Liver (tissue), 9 donors: ENCODE measurements around the gene PCDHGC4. TPM values are rescaled to one million over a fixed set of nuclear protein-coding genes. Genes with fewer than 3 reads are reported as not detected.

Experiments used
- DNase-seq: peaks from one replicate; pipeline ENCODE4 v3.0.0-alpha.2; 2017; ENCODE audit warnings: low spot score
- H3K27ac ChIP-seq, 2 donors: one replicate each; pipeline ENCODE4 v1.7.0; 2013; ENCODE audit warnings: inconsistent platforms in 2 of 2, low read length in 2 of 2, control low read depth in 1 of 2, low read depth in 1 of 2, mild to moderate bottlenecking in 1 of 2
- H3K27me3 ChIP-seq, 4 donors: one replicate each; pipeline versions ENCODE4 v1.6.1 to v1.7.0; 2013; ENCODE audit warnings: low read length in 3 of 4, inconsistent platforms in 1 of 4, mild to moderate bottlenecking in 1 of 4, moderate library complexity in 1 of 4; ENCODE audit not compliant: control insufficient read depth in 4 of 4, insufficient read depth in 4 of 4
- H3K36me3 ChIP-seq, 4 donors: one replicate each; pipeline versions ENCODE4 v1.6.1 to v1.7.0; 2013; ENCODE audit warnings: low read length in 3 of 4, mild to moderate bottlenecking in 3 of 4, low read depth in 1 of 4, moderate library complexity in 1 of 4; ENCODE audit not compliant: control insufficient read depth in 4 of 4, insufficient read depth in 3 of 4
- H3K4me1 ChIP-seq, 4 donors: one replicate each; pipeline versions ENCODE4 v1.6.1 to v1.7.0; 2013; ENCODE audit warnings: low read length in 3 of 4, mild to moderate bottlenecking in 3 of 4, moderate library complexity in 1 of 4; ENCODE audit not compliant: control insufficient read depth in 4 of 4, insufficient read depth in 4 of 4
- H3K4me3 ChIP-seq, 3 donors: one replicate each; pipeline versions ENCODE4 v1.6.1 to v1.7.0; 2013; ENCODE audit warnings: low read length in 3 of 3, control low read depth in 1 of 3, low read depth in 1 of 3, mild to moderate bottlenecking in 1 of 3
- H3K9ac ChIP-seq, 2 donors: one replicate each; pipeline ENCODE4 v1.7.0; 2013; ENCODE audit warnings: low read length in 2 of 2, mild to moderate bottlenecking in 2 of 2, moderate library complexity in 2 of 2, control low read depth in 1 of 2, low read depth in 1 of 2
- H3K9me3 ChIP-seq, 4 donors: one replicate each; pipeline versions ENCODE4 v1.6.1 to v1.7.0; 2013; ENCODE audit warnings: low read length in 3 of 4; ENCODE audit not compliant: control insufficient read depth in 4 of 4
- ATF3 ChIP-seq: IDR thresholded peaks from 2 replicates; pipeline ENCODE4 v1.6.1; 2016; ENCODE audit warnings: antibody characterized with exemption
- EGR1 ChIP-seq, 2 donors: IDR thresholded peaks; 2 replicates each; pipeline ENCODE4 v1.6.1; 2016 to 2018; ENCODE audit warnings: antibody characterized with exemption in 2 of 2, low read depth in 2 of 2
- FOXA1 ChIP-seq: IDR thresholded peaks from 2 replicates; pipeline ENCODE4 v1.6.1; 2016; ENCODE audit warnings: antibody characterized with exemption
- FOXA2 ChIP-seq: IDR thresholded peaks from 2 replicates; pipeline ENCODE4 v1.6.1; 2016; ENCODE audit warnings: antibody characterized with exemption
- GABPA ChIP-seq, 2 donors: IDR thresholded peaks in 1 of 2; conservative IDR thresholded peaks in 1 of 2; 2 replicates each; pipeline ENCODE4 v1.6.1; 2016; ENCODE audit warnings: antibody characterized with exemption in 2 of 2, mild to moderate bottlenecking in 1 of 2, moderate library complexity in 1 of 2
- HNF4A ChIP-seq, 2 donors: conservative IDR thresholded peaks; 2 replicates each; pipeline ENCODE4 v1.6.1; 2016; ENCODE audit warnings: antibody characterized with exemption in 2 of 2, mild to moderate bottlenecking in 2 of 2
- HNF4G ChIP-seq: IDR thresholded peaks from 2 replicates; pipeline ENCODE4 v1.6.1; 2016; ENCODE audit warnings: antibody characterized with exemption
- JUND ChIP-seq, 2 donors: IDR thresholded peaks; 2 replicates each; pipeline ENCODE4 v1.6.1; 2016; ENCODE audit warnings: antibody characterized with exemption in 2 of 2
- RAD21 ChIP-seq, 2 donors: IDR thresholded peaks; 2 replicates each; pipeline ENCODE4 v1.6.1; 2016; ENCODE audit warnings: antibody characterized with exemption in 2 of 2, mild to moderate bottlenecking in 2 of 2
- REST ChIP-seq: IDR thresholded peaks from 2 replicates; pipeline ENCODE4 v1.6.1; 2016; ENCODE audit warnings: antibody characterized with exemption, mild to moderate bottlenecking
- RXRA ChIP-seq, 2 donors: IDR thresholded peaks; 2 replicates each; pipeline ENCODE4 v1.6.1; 2017 to 2018; ENCODE audit warnings: antibody characterized with exemption in 2 of 2, mild to moderate bottlenecking in 1 of 2
- SP1 ChIP-seq: IDR thresholded peaks from 2 replicates; pipeline ENCODE4 v1.6.1; 2018; ENCODE audit warnings: antibody characterized with exemption, mild to moderate bottlenecking
- TAF1 ChIP-seq: conservative IDR thresholded peaks from 2 replicates; pipeline ENCODE4 v1.6.1; 2016; ENCODE audit warnings: antibody characterized with exemption, mild to moderate bottlenecking
- YY1 ChIP-seq: IDR thresholded peaks from 2 replicates; pipeline ENCODE4 v1.6.1; 2016; ENCODE audit warnings: antibody characterized with exemption, mild to moderate bottlenecking
- ZBTB33 ChIP-seq: IDR thresholded peaks from 2 replicates; pipeline ENCODE4 v1.6.1; 2016; ENCODE audit warnings: antibody characterized with exemption
- whole genome bisulfite sequencing: extraction: QIAGEN DNeasy Blood & Tissue Kit; methylation state at CpG from one replicate; pipeline ENCODE4 v1.1.7; 2013; 5-methylcytosine and 5-hydroxymethylcytosine counted together
- polyA plus RNA-seq, 2 donors: library from polyadenylated mRNA; stranded (reverse) in 1 of 2; unstranded in 1 of 2; fragments of 200-250 nt in 1 of 2; fragments of >200 nt in 1 of 2; fragmentation: Nextera tagmentation in 1 of 2; extraction: Ambion mirVana in 1 of 2; gene quantifications; one replicate each; pipeline versions ENCODE4 v1.2.1 to v1.2.3, GENCODE V29; 2013 to 2015
- total RNA-seq, 2 donors: library from RNA; depleted of rRNA; stranded (reverse); fragments of >200 nt; gene quantifications; one replicate each; pipeline ENCODE4 v1.2.3, GENCODE V29; 2014
- TF ChIP-seq, protein P1 (sequence below): fragments of 150-350 bp; IDR thresholded peaks from 2 replicates; pipeline ENCODE4 v1.5.1; 2017; ENCODE audit warnings: improper control_type of control experiment, low read depth, low read length; ENCODE audit not compliant: missing input control
- TF ChIP-seq, protein P2 (sequence below): IDR thresholded peaks from 2 replicates; pipeline ENCODE4 v1.6.1; 2016; ENCODE audit warnings: antibody characterized with exemption
- donor health status: healthy.
- donor health status: healthy.
- donor health status: healthy.
- donor health status: healthy.
- donor health status: healthy.

The PCDHGC4 gene
- total and polyA plus RNA-seq, 4 donors: 0.33 to 1.4 TPM; not detected in 2

GRCh38 chr5:141501761-141502160, 16.9 kb downstream of the PCDHGC4 start:
- H3K9ac ChIP-seq: no peak overlapping the region
- H3K27me3 ChIP-seq: no peaks in the 10 kb centered on the region
- TF ChIP-seq, protein P1, sequence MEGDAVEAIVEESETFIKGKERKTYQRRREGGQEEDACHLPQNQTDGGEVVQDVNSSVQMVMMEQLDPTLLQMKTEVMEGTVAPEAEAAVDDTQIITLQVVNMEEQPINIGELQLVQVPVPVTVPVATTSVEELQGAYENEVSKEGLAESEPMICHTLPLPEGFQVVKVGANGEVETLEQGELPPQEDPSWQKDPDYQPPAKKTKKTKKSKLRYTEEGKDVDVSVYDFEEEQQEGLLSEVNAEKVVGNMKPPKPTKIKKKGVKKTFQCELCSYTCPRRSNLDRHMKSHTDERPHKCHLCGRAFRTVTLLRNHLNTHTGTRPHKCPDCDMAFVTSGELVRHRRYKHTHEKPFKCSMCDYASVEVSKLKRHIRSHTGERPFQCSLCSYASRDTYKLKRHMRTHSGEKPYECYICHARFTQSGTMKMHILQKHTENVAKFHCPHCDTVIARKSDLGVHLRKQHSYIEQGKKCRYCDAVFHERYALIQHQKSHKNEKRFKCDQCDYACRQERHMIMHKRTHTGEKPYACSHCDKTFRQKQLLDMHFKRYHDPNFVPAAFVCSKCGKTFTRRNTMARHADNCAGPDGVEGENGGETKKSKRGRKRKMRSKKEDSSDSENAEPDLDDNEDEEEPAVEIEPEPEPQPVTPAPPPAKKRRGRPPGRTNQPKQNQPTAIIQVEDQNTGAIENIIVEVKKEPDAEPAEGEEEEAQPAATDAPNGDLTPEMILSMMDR: no peak
- TF ChIP-seq TAF1: no peak
- TF ChIP-seq SP1: no peak
- TF ChIP-seq RXRA (IDR thresholded peaks at IDR 0.05): no peak
- no peak for TF ChIP-seq ATF3
- TF ChIP-seq FOXA1: no peak
- no peak for TF ChIP-seq ZBTB33
- TF ChIP-seq, protein P2, sequence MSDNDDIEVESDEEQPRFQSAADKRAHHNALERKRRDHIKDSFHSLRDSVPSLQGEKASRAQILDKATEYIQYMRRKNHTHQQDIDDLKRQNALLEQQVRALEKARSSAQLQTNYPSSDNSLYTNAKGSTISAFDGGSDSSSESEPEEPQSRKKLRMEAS: no peak
- TF ChIP-seq FOXA2: no peak
- no peak for TF ChIP-seq JUND (IDR thresholded peaks at IDR 0.05)
- no peak for TF ChIP-seq REST
- TF ChIP-seq HNF4A (conservative IDR thresholded peaks at IDR 0.05): no peak
- TF ChIP-seq EGR1 (IDR thresholded peaks at IDR 0.05; ENCODE audit: low read depth in 2 of 2): no peak
- TF ChIP-seq GABPA (IDR thresholded peaks at IDR 0.05 in 1 of 2, conservative IDR thresholded peaks at IDR 0.05 in 1 of 2): no peak
- TF ChIP-seq RAD21 (IDR thresholded peaks at IDR 0.05): no peak
- TF ChIP-seq HNF4G: no peak
- no peak for TF ChIP-seq YY1
- no peak overlapping the region for H3K4me3 ChIP-seq
- H3K4me1 ChIP-seq: no peaks in the 10 kb centered on the region
- 86% methylated on average over 7 of the region's 7 CpGs for WGBS
- no peaks in the 10 kb centered on the region for H3K9me3 ChIP-seq
- DNase-seq: no peak
- H3K36me3 ChIP-seq: peaks cover 0 to 2% (median 0%) of the 10 kb centered on the region in 4 donors
- H3K27ac ChIP-seq: no peak overlapping the region

DNA sequence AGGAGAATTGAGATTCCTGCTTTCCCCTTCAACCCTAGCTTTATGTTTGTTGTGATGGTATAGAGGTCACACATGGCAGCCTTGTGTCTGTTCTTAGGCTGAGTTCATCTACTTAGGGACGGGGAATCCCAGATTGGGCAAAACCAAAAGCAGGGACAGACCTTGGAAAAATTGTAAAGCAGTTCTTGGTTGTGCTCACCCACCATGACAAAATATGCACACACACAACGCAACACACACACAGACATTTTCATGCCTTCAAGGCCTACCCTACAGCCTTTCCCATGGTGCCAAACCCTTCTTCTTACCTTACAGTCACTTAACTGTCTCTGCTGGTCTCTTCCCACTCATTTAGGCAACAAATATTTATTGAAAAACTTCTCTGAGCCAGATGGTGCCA, 18.9 kb downstream of the PCDHGC4 start:
- no peaks in the 10 kb centered on the region for H3K4me1 ChIP-seq
- H3K27me3 ChIP-seq: no peaks in the 10 kb centered on the region
- no peak overlapping the region for H3K27ac ChIP-seq
- no peak overlapping the region for H3K9ac ChIP-seq
- H3K36me3 ChIP-seq: peaks cover 0 to 2% (median 0%) of the 10 kb centered on the region in 4 donors
- no peaks in the 10 kb centered on the region for H3K9me3 ChIP-seq
- 94% methylated on average over 2 of the region's 2 CpGs for WGBS
- TF ChIP-seq, protein P2: no peak
- no peak for TF ChIP-seq FOXA1
- no peak for TF ChIP-seq FOXA2
- no peak for TF ChIP-seq YY1
- no peak for TF ChIP-seq JUND (IDR thresholded peaks at IDR 0.05)
- TF ChIP-seq, protein P1: no peak
- TF ChIP-seq ATF3: no peak
- no peak overlapping the region for H3K4me3 ChIP-seq
- DNase-seq: no peak
